C1 segment of cervical spinal cord (tissue), 14 donors: ENCODE measurements around the gene KLK10.

Experiments
- DNase-seq, 14 donors: peaks; one replicate each; lab custom pipeline; 2025; lab: John Stamatoyannopoulos, UW

Gene KLK10, protein sequence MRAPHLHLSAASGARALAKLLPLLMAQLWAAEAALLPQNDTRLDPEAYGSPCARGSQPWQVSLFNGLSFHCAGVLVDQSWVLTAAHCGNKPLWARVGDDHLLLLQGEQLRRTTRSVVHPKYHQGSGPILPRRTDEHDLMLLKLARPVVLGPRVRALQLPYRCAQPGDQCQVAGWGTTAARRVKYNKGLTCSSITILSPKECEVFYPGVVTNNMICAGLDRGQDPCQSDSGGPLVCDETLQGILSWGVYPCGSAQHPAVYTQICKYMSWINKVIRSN

DNA sequence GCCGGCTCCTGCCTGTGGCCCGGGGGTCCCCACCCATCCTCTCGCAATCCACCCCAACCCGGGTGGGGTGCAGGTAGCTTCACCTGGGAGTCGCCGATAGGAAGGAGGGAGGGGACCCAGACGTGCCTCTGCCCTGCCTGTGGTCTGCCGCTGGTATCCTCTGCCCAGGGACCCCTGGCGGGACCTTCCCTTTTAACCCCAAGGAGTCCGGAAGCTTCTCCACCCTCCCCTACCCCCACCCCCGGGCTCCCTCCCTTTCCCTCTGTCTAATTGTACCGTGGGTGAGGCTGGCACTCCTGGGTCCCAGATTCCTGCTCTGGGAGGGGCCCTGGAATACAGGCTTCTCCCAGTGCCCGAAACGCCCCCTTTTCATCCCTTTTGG is at the start of gene KLK10:
KLK10 (minus strand) TSS at position 166 of the 382 bp plus-strand sequence. CDS start 579 bp downstream, outside the sequence.
- DNase-seq: no peak

DNA sequence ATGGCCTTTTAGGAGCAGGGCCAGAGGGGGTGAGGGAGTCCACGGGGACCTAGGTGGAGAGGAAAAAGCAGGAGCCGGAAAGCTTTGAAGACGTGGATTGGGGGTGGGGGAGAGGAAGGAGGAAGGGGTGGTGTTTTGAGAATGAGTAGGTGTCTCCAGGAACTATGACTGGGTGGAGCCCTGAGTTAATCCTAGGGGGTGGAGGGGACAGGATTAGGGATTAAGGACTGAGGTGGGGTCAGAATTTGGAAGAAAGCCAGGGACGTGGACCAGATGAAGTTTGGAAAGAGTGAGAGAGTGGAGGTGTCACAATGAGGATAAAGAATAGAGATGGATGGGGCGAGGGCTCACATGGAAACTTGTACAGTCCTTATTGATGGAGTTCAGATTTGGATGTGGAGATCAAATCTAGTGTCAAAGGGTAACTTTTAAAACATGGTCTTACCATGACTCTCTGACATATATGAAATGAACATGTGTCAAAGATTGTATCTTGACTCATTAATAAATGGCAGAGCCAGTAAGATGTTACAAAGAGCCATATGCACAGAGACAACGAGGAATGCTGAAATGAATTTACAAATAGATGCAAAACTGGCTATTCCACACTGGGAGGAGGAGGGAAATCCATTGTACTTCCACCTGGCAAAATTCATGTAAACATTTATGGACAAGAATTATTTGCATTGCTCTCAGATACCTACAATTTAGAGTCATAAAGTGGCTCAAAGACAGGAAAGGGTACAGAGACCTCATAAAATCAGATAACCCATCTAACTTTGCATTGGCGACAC is 47.1 kb upstream of the KLK10 start:
- DNase-seq: no peak

DNA sequence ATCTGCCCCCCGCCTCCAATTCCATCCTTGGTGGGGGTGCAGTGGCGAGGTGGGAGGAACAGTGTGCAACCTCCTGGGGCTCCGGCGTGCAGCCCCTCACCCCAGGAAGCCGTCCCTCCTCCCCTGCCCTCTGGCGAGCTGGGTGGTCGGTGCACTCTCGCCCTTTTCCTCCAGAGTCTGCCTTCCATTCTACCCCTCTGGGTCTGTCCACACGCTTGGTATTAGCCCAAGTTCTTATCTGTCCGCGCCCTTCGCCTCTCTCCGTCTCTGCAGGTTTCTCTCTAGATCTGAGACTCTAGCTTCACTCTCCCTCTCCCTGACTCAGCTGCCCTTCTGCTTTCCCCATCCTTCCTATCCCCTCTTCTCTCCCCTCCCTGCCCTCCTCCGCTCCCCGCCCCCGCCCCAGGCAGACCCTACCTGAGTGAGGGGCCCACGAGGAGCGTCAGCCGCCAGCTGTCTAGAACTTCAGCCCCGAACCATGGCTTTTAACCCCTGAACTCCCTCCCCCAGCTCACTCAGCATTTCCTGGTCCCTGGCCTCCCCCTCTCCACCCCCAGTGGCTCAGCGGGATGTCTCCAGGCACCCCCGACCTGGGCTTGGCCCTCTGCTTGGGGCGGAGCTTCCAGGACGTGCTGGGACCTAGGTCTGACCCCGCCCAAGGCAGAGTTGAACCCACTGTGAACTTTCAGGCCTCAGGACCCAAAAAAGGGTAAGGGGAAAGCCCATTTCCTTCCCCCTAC is 45.9 kb upstream of the KLK10 start:
- DNase-seq: no peak

DNA sequence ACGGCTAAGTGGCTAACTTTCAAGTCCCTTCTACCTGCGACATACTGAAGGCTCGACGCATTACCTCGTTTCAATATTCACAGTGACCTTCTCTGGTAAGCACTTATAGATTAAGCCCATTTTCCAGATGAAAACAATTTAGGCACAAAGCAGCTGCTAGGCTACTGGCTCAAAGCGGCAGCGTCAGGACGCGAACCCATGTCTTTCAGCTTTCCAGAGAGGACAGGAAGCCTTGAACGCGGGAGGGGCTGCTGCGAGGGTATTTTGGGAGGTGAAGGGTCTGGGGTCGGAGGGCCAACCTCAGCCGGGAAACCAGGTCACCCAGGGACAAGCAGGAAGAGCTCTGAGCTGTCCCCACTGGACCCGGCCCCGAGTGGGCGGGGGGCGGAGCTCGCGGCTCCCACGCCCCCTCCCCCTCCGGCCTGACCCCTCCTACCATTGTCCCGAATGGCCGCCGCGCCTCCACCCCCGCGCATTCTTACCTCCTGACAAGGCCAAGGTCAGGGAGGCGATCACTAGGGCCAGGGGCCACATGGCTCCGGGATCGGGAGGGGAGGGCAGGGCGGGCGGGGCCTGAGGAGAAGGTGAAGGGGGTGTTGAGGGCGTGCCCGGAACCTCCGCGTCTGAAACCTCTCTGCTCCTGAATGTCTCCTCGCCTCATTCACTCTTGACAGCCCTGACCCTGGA is 45.2 kb upstream of the KLK10 start, which contains the start of gene KLK13:
KLK13 (minus strand) TSS at position 559 of the 687 bp plus-strand sequence; CDS start at position 534, 25 bp downstream.
- no peak for DNase-seq

DNA sequence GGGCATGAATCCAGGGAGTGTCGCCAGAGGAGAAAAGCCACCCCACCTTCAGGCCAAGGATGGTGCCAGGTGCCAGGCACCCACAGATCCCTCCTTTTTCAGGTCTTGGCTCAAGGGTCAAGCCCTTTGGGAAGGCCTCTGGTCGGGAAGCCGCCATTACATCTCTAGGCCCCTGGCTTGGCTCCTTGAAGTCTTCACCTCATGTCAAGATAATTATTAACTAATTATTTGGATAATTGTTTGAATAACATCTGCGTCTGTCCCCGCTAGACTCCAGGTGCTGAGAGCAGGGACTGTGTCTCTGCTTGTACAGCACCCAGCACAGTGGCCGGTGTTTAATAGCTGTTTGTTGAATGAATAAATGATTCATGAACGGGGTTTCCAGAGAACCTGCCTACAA is 44.2 kb upstream of the KLK10 start:
- DNase-seq: no peak

DNA sequence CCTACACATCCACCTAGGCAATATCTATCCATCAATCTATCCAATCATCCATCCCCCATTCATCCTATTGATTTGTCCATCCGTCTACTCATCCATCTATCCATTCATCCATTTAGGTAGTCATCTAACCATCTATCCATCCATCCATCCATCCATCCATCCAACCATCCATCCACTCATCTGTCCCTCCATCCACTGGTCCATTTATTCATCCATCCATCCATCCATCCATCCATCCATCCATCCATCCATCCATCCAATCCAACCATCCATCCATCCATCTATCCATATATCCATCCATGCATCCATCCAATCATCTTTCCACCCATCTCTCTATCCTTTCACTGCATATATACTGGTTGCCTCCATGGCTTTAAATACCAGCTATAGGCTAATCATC is 41.5 kb upstream of the KLK10 start:
- no peak for DNase-seq

DNA sequence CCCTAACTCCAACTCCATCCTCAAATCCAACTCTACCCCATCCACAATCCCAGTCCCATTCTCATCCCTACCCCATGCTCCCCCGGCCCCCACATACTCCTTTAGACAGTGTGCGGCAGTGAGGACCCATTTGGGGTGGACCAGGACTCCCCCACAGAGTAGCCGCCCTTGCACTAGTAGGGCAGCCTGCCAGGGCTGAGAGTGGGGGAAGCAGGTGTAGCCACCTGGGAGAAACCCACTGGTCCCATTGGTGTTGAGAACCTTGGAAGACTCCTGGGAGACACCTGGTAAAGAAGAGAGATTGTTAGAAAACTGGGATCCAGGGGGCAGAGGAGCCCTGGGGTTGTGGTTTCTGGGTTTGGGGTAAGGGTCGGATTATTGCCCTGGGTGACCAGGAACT is 40.8 kb upstream of the KLK10 start:
- DNase-seq: no peak

DNA sequence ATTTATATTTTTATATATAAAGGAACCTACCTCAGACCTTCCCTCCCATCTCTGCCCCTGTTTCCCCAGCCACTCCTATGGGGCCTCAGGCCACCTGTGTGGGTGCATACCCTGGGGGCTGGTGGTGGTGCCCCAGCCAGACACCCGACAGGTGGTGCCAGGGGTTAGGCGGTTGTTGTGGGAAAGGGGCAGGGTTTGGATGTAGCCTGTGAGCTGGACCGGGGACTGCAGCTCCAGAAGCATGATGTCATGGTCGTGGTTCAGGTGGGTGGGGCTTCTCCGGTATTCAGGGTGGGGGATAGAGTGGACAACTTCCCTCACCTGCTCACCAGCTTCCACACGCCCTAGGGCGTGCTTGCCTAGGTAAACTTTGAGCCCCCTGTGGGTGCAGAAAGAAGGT is 40.2 kb upstream of the KLK10 start:
- DNase-seq: no peak

DNA sequence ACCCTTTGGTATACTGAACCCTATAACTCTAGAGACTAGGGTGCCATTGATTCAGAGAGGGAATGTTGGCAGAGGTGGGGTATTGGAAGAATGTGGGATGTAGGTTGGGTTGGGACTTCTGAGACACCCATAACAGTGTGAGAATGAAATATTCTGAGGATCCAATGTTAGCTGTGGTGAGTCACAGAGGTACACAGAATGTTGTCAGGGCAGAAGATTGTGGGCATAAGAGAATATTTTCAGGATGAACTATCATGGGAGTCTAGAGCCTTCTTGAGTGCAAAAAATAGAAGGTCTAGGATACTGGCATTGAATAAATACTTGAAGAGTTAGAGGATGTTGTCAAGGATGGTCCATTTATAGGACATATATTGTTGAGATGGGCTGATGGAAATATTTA is 36.4 kb upstream of the KLK10 start:
- DNase-seq: no peak

DNA sequence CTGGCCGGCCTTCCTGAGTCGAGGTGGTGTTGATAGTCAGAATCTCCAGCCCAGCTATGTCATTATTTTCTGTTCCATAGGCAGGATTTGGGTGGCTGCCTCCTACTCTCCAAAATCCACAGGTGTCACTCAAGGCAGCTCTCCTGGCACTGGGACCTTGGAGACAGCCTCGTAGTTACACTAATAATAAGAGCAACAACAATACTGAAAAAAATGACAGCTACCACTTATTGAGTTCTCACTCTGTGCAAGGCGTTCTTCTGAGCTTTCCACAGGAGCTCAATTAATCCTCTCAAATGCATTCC is 27.5 kb upstream of the KLK10 start:
- no peak for DNase-seq

DNA sequence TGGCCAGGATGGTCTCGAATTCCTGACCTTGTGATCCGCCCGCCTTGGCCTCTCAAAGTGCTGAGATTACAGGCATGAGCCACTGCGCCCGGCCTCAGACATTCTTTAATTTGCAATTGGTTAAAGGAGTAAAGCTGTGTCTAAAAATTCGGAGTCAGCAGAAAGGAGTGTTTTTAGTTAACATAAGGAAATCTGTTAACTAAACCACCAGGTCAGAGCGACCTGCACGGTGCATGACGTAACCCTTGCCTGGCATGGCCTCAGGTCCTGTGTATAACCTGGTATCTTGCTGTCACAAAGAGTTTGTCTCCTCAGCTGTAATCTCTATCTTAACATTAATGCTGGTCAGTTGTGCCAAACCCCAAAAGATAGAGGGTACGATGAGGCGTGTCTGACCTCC is 24.8 kb upstream of the KLK10 start:
- no peak for DNase-seq

DNA sequence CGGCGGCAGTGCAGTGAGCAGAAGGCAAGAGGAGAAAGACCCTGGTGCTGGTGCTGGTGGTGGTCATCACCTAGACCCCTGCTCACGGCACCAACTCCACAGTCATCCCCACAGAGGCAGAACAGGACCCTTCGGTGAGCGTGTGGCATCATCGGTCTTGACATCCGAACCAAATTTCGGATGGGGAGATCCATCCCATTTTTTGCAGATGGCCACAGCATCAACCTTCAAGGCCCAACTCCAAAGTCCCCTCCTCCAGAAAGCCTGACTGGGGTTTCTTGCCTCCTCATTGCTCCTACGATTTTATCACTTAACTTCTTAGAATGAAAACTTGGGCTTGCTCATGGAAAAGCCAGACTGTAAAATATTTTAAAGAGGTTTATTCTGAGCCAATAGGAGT is 24.0 kb upstream of the KLK10 start:
- no peak for DNase-seq

DNA sequence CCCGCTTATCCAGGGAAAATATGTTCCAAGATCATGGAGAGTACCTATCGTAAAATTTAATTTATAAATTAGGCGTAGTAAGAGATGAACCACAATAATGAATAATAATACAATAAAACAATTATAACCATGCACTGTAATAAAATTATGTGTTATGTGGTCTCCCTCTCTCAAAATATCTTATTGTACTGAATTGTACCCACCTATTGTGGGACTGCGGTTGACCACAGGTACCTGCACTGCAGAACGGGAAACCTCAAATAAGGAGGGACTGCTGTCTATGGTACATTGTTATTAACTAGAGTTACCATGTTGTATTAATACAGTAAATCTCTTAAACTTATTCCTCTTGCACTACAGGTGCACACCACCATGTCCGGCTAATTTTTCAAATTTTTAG is 20.6 kb upstream of the KLK10 start:
- no peak for DNase-seq

DNA sequence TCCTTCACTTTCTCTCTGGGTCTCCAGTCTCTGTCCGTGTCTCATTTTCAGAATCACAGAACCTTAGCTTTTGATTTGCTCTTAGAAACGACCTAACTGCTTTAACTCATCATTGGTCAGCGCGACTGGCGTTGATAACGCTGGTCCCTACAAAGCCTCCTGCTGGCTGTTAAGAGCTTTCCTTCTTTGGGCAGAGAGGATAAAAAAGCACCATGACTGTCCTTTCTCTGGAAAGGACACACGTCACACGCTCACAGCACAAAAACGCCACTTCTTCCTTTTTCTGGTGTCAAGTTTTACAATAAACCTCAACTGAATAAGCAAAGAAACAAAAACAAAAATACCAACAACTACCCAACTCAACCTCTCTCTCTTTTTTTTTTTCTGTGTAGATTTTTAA is 17.0 kb upstream of the KLK10 start:
- DNase-seq: no peak

DNA sequence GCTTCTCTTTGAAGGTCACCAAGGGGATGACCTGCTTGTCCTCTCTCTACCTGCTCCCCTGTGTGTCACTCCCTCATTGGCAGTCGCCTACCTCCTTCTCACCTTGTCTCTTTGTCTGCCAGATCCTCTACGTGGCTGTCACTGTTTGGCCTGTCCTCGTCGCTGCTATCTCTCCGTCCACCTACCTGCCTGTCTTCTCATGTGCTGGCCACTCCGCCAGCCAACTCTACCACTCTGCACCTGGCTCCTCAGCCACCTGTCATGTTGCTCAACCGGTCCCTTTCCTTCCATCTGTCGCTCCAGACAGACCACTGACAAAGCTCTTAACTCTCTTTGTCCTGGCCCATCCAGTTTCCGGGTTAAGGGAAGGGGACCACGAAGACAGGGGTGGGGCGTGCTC is 15.2 kb upstream of the KLK10 start, which contains the start of gene KLK12:
KLK12 (minus strand) TSS at position 299 of the 400 bp plus-strand sequence. CDS start 381 bp downstream, outside the sequence.
- no peak for DNase-seq

DNA sequence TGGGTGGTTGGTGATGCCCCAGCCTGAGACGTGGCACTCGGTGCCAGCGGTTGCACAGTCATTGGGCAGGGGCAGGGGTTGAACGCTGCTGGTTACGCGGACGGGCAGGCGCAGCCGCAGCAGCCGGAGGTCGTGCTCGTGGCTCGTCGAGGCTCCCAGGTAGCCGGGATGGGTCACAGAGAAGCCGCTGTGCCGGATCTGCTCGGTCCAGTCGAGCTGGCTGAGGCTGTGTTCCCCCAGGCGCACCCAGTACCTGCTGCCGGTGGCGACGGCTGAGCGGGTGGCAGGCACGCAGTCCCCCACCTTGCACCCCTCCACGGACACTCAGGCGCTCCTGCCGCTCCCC is 12.3 kb upstream of the KLK10 start:
- DNase-seq: no peak

DNA sequence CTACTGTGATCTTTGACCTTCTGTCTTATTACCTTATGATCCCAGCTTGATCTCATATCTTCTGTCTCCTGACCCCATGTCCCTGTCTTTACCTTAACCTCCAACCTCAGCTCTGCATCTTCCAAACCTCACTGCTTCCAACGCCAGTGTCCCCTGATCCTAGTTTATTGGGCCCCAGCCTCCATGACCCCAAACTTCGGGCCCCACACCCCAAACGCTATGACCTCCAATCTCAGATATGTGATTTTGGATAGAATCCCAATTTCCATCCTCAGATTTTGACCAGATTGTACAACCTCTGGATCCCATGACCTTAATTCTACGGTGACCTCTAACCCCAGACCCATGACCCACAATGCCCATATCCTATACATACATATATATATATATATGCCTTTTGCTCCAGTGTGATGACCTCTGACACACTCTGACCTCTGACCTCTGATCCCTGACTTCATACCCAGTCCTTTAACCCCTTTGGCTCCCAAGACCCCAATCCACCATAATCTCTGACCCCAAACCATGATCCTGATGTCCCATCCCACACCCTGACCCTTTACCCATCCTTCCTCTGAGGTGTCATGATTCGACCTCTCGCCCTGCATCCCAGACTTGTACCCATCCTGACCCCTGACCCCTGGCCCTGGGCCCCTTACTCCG is 11.8 kb upstream of the KLK10 start:
- no peak for DNase-seq

DNA sequence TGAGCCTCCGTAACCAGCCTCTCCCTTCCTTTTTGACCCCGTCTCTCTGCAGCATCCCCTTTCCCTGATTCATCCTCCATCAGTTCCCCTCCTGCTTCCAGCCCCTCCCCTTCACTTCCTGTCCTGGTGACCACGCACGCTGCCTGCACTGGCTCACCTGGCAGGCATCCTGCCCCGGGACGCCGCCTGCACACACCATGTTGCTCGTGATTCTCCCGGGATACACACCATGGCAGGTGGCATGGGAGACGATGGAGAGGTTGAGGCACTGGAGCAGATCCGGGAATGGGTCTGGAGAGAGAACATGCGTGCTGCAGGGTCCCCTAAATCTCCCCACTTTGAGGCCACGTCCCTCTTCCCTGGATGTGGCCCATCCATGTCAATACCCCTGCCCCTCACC is 11.1 kb upstream of the KLK10 start:
- DNase-seq: no peak

DNA sequence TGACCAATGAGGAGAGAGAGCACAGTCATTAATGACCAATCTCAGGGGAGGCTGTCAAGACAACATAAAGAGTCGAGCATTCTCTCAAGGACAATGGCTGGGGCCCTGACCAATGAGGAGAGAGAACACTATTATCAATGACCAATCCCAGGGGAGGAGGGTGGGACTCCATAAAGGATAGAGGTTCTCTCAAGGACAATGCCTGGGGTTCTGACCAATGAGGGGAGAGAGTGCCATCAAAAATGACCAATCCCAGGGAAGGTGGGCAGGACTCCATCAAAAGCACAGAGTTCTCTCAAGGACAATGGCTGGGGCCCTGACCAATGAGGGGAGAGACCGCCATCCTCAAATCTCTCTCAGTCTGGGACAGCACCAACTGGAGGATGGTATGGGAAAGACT is 10.2 kb upstream of the KLK10 start:
- DNase-seq: no peak

DNA sequence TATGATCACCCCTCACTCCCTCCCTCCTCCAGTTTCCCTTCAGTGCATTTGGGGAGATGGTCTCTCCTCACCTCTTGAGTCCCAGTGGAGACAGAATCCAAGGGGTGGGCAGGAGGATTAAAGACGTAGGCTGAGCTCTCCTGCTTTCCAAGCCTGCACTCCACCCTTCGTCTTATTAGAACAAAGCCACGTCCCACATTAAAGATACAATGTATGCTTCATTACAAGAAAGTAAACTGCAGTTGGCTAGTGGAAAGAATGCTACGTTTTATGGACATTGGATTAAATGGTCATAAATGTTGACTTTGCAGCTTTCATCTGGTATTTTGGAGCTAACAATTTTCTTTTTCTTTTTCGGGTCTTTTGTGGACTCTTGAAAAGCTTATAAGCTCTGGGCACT is 8.4 kb upstream of the KLK10 start:
- no peak for DNase-seq

DNA sequence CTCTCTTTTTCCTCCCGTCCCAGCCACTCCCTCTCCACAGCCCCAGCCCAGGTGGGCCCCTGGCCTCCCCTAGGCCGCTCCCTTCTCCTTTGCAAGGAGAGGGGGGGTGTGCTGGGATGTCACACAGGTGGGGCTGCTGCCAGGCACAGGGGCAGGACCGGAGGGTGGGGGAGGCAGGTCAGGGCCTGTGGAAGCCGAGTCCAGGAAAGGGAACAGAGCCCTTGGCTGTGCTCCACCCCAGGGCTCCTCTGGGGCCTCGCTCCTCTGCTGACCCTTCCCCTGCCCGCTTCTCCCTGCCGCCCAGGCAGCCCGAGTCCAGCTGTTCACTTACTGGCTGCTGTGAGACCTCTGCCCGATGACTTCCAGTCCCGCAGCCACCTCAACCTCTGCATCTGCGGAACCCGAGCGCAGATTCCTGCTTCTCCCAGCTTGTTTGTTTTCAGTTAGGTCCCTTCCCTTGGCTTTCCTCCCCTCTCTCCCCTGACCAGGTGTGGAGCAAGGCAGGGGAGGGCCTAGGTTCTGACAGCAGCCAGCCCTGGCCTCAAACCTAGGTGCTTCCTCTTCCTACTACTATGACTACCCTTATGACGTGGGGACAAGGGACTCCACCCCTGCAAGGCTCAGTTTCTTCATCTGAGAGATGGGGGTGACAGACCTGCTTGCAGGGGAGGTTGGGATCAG is 7.8 kb upstream of the KLK10 start:
- no peak for DNase-seq
